Activated CD8-positive, alpha-beta memory T cell treated with anti-CD3 and anti-CD28 coated beads for 36 hours (primary cell): ENCODE results near the gene HAS3. TPM values are rescaled to one million over a fixed set of nuclear protein-coding genes. Genes with fewer than 3 reads are reported as not detected.
"Not testable (repeated sequence)": the region's sequence is repeated elsewhere in the genome, so short reads cannot be mapped to it uniquely, and the experiment has no call there.

Experiments used
- CTCF ChIA-PET: fragments of 350-600 bp; sonication (Branson Sonifier 250); formaldehyde crosslinking; loops from one replicate; lab custom pipeline; 2021; ENCODE audit warnings: antibody characterized with exemption; lab: Charles Lee
- POLR2A ChIA-PET: fragments of 350-600 bp; sonication (Branson Sonifier 250); formaldehyde crosslinking; loops from one replicate; lab custom pipeline; 2021; ENCODE audit warnings: antibody characterized with exemption; lab: Charles Lee
- total RNA-seq, 2 experiments: library from RNA; stranded (reverse); gene quantifications; one replicate each; pipeline ENCODE4 v1.2.3, GENCODE V29; 2021

The HAS3 gene
- total RNA-seq, 2 experiments from 2014 or later: 0.23 to 0.48 TPM

DNA sequence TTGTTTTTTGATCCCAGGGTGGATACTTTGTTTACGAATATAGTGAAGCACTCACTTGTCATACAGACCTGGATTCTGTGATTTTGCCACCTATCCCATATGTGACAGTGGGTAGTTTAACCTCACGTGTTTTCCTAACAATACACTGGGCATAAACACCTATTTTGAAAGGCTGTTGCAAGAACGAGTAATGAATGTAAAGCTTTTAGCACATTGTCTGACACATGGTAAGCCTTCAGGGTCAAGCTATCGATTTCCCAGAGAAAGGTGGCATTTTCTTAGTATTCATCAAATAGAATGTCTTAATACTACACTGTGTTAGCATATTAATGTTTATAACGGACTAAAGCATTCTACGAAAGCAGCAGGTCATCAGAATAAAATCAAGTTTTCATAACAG is 25.0 kb downstream of the HAS3 start:
- CTCF ChIA-PET: interaction anchor here (0.9 kb wide), 1 partner anchor 602 kb away, joined by 3 read pairs; no protein-coding TSS in a partner anchor
- POLR2A ChIA-PET: interaction anchor here (0.5 to 0.6 kb wide), 2 partner anchors 38 to 360 kb away, joined by 3 read pairs; no protein-coding TSS in a partner anchor

DNA sequence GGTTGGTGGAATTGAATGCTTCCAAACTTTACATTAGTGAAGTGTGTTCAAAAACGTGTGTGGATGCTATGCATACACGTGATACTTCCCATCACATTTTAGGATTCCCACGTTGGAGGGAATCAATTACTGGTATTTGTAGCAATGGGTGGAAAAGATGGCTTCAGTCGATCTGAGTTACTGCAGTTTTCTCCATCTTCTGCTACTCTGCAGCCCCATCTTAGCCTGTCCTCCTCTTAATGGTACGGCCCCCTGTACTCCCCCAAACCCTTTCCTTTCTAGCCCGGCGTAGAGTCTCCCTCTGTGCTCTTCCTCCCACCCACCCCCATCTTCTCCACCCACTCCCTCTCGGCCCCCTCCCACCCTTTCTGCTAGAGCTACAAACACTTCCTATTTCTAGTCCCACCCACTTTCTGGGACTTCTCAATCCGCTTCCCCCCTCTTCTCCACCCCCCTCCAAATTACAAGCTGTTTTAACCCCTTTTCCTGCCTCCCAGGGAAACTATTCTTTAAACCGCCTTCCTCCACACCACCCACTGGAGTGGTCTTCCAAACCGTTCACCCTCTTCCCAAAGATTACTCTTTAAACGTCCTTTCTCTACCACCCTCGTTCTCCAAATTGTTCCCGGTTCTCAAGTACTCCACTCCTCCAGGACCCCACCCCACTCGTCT is 25.9 kb downstream of the HAS3 start:
- CTCF ChIA-PET: no interaction called here
- POLR2A ChIA-PET: no interaction called here

DNA sequence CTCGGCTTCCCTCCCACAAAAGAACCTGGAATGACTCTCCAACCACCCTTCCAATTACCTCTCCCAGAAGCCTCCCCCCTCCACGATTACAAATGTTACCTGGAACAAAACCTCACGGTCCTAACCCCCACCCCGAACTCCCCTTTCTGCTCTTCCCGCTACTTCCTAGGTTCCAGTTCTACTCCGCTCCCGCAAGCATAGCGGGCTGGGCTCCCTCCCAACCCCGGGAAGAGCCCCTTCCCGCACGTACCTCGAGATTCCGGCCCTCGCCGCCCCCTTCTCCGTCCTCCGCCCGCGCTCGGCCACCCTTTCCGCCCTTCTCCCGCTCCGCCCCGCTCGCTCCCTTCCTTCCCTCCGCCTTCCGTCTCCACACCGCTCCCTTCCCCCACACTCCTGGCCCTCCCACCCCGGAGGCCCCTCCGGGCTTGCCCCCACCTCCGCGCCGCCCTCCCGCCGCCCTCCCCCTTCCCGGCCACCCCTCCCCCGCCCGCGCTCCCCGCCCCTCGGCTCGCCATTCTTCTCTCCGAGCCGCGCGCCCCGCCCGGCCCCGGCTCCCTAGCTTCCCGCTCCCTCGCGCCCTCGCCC is 26.5 kb downstream of the HAS3 start:
- POLR2A ChIA-PET: interaction anchor here (0.5 to 1.2 kb wide), 2 partner anchors 192 to 288 kb away, joined by 3 to 5 read pairs; no protein-coding TSS in a partner anchor
- CTCF ChIA-PET: interaction anchor here (0.6 to 1.6 kb wide), 3 partner anchors 8 to 153 kb away, joined by 3 to 5 read pairs (median 4); no protein-coding TSS in a partner anchor

DNA sequence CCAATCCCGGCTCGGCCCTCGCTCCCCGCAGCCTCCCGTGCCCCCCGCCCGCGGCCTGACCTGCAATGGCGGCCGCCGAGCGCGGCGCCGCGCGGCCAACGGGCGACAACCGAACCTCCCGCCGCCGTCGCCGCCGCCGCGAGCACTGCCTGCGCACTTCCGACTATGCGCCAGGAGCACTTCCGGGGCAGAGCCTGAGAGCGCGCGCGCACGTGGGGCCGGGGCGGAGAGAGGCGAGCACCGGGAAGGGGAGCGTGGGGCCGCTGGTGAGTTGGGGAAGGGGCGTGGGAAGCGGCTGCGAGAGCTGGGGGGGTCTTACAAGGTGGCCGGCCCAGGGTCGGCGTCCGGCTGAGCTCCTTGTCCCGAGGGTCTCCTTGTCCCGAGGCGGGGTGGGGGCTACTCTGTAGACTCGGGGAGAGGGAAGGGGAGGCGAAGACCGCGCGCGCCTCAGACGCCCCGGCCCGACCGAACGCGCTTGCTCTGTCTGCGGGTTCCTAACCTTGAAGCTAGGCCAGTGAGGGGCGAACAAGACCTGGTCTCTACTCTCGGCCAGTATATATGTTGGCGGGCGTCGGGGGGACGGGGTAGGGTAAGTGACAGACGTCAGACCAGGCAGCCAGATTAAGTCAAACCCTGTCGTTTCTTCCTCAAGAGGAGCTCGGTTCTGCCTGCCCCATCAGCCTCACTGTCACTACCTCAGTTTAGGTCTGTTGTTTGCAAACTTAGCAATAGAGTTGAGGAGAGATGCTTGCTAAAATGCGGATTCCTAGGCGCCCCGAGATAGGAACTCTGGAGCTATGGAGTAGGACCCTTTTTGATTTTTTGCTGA is 27.2 kb downstream of the HAS3 start, which contains the start of the genes CHTF8 and UTP4:
TSS of gene CHTF8 (minus strand) at position 165 of the 829 bp plus-strand sequence. CDS start 11,130 bp downstream, outside the sequence.
TSS of gene UTP4 (plus strand) at position 226 of the 829 bp plus-strand sequence. CDS start 811 bp downstream, outside the sequence.
- POLR2A ChIA-PET: interaction anchor here (0.5 to 1.3 kb wide), 9 partner anchors 14 to 1116 kb away, joined by 3 to 6 read pairs (median 4); no protein-coding TSS in a partner anchor

DNA sequence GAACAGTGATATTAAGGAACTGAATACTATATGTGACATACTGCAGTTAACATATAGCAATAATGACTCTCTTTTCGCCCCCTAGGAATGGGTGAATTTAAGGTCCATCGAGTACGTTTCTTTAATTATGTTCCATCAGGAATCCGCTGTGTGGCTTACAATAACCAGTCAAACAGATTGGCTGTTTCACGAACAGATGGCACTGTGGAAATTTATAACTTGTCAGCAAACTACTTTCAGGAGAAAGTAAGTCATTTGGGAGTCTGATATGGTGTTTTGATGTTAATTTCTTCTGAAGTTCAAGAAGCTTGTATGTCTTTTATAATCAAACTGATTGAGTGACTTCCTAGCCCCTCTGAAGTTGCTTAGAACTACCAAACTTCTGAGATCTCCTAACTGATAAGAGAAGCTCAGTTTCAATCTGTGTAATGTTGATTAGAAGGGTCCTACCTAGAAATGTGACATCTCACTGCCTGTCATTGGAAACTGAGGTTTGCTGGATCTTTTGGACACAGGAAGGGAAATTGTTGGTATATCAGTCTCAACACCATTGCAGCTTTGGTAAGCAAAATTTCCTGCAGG is 28.0 kb downstream of the HAS3 start:
- ChIA-PET CTCF (interaction anchor here (0.6 to 1.6 kb wide), 7 partner anchors 10 to 154 kb away, joined by 3 to 5 read pairs (median 3); no protein-coding TSS in a partner anchor), POLR2A (interaction anchor here (0.5 to 1.3 kb wide), 5 partner anchors 20 to 289 kb away, joined by 3 to 6 read pairs (median 3); no protein-coding TSS in a partner anchor)

More for the DNA sequence above, 27.2 kb downstream of the HAS3 start, which contains the start of the genes CHTF8 and UTP4:
- CTCF ChIA-PET: interaction anchor here (0.6 to 1.6 kb wide), 6 partner anchors 9 to 155 kb away, joined by 3 to 5 read pairs (median 4); no protein-coding TSS in a partner anchor

DNA sequence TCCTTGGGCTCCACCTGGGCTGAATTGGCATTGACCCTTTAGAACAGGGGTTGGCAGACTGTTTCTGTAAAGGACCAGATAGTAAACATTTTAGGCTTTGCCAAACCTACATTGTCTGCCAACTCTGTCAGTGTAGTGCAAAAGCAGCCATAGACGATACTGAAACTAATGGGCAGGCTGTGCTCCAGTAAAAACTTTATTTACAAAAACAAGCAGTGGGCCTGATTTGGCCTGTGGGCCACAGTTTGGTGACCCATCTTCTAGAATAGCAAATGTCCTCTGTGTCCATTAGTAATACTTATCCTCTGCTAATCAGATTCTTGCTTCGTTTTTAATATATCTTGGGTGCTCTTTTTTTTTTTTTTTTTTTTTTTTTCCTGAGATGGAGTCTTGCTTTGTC is 33.2 kb downstream of the HAS3 start:
- ChIA-PET POLR2A (no interaction called here), CTCF (no interaction called here)

DNA sequence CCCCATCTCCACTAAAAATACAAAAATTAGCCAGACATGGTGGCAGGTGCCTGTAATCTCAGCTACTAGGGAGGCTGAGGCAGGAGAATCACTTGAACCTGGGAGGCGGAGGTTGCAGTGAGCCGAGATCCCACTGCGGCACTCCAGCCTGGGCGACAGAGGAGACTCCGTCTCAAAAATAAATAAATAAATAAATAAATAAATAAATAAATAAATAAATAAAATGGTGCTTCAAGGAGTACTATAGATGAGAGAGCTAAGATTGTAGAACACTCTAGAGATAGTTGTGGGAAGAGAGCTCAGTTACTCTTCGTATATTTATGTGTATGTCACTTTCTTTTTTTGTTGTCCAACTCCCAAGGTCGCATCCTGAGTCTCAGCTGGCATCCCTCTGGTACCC is 34.0 kb downstream of the HAS3 start:
- POLR2A ChIA-PET, CTCF ChIA-PET: not testable (repeated sequence)

DNA sequence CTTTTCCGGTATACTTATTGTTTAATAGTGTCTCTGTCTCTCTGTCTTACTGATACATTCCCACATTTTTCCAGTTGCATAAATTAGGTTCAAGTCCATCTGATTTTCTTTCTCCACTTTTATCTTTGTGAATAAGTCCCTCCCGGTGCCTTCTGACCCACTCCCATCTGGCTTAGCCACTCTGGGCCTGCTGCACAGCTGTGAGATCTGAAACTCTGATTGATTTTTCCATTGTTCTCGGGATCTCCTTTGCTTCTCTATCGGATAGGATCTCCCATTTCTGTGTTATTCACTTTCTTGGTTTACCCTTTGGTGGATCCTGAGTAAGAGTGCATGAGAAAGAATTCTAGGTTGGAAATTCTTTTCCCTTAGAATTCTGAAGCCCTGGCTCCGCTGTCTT is 35.6 kb downstream of the HAS3 start:
- POLR2A ChIA-PET: no interaction called here
- CTCF ChIA-PET: no interaction called here

DNA sequence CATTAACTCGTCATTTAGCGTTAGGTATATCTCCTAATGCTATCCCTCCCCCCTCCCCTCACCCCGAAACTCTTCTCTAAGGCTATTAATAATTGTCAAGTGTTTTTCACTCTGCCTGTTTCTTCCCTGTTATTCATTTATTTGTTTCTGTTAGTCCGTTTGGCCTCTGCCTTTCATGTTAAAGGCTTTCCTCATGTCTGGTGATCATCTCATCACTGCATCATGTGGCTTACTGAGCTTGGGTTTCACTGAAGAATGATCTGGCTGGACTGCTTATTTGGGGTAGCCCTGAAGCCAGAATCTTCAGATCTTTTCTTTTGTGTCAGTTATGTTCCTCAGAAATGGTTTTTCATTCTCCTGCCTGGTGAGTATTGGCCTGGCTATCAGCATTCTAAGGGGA is 36.5 kb downstream of the HAS3 start:
- ChIA-PET POLR2A (no interaction called here), CTCF (no interaction called here)

DNA sequence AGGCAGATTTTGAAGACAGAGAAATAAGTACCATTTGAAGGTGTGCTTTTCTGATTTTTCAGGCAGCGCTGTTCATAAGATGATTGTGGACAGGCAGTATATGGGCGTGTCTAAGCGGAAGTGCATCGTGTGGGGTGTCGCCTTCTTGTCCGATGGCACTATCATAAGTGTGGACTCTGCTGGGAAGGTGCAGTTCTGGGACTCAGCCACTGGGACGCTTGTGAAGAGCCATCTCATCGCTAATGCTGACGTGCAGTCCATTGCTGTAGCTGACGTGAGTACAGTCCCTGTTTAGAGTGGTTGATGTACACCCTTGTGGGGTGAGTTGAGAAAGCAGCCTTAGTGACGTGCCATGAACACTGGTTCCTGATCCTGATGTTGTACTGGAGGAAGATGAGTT is 37.7 kb downstream of the HAS3 start:
- ChIA-PET CTCF (no interaction called here), POLR2A (no interaction called here)

DNA sequence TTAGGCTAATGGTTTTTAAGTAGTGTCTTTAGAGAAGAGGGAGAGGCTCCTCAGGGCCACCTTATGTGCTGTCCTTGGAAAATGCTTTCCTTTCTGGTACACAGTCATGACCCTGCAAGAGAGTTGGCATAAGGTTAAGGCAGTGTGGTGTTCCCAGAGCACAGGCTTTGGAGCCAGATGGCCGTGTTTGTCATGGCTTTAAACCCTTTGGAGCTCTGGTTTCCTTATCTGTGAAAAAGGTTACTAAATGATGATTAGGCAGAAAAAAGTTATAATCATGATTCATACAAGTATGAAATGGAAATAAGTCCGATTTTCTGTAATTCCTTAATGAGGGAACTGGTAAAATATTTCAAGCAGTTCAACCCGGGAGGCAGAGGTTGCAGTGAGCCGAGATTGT is 40.2 kb downstream of the HAS3 start:
- POLR2A ChIA-PET: interaction anchor here (0.7 kb wide), 1 partner anchor 13 kb away, joined by 4 read pairs; no protein-coding TSS in a partner anchor
- CTCF ChIA-PET: interaction anchor here (0.7 kb wide), 1 partner anchor 31 kb away, joined by 3 read pairs; no protein-coding TSS in a partner anchor

DNA sequence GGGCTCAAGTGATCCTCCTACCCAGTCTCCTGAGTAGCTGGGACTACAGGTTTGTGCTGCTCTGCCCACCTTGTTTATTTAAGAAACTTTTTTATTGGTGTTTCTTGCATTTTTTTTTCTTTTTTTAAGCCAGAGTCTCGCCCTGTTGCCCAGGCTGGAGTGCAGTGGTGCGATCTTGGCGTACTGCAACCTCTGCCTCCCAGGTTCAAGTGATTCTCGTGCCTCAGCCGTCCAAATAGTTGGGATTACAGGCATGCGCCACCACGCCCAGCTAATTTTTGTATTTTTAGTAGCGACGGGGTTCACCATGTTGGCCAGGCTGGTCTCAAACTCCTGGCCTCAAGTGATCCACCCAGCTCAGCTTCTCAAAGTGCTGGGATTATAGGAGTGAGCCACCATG is 44.2 kb downstream of the HAS3 start:
- ChIA-PET POLR2A (interaction anchor here (0.6 to 0.9 kb wide), 2 partner anchors 18 to 162 kb away, joined by 4 read pairs; no protein-coding TSS in a partner anchor), CTCF (interaction anchor here (1.6 to 2.1 kb wide), 3 partner anchors 17 to 40 kb away, joined by 6 to 8 read pairs (median 6); no protein-coding TSS in a partner anchor)

DNA sequence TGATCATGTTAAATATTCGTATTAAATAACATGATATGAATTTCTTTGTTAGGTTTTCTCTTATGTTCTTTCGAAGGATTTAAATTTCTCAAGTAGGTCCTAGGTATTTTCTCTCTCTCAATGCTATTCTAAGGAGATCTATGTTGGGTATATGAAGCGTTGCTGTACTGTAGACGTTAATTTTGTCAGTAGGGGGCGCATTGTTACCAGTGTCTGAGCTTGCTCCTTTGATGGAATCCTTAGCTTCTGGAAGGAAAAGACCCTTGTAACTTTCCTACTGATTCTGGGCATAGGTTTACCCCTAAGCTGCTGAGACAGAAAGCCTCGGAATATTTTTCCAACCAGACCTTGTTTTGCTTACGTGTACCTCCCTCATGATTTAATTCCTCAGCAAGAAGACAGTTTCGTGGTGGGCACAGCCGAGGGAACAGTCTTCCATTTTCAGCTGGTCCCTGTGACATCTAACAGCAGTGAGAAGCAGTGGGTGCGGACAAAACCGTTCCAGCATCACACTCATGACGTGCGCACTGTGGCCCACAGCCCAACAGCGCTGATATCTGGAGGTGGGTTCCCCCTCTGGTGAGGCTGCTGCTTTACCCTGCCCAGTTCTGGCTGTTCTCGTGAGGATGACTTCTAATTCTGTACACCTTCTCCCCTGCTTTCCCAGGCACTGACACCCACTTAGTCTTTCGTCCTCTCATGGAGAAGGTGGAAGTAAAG is 44.9 kb downstream of the HAS3 start:
- CTCF ChIA-PET: interaction anchor here (0.6 to 2.1 kb wide), 6 partner anchors 14 to 215 kb away, joined by 3 to 8 read pairs (median 6); no protein-coding TSS in a partner anchor
- POLR2A ChIA-PET: interaction anchor here (0.6 to 0.9 kb wide), 2 partner anchors 162 to 228 kb away, joined by 3 to 4 read pairs; no protein-coding TSS in a partner anchor

DNA sequence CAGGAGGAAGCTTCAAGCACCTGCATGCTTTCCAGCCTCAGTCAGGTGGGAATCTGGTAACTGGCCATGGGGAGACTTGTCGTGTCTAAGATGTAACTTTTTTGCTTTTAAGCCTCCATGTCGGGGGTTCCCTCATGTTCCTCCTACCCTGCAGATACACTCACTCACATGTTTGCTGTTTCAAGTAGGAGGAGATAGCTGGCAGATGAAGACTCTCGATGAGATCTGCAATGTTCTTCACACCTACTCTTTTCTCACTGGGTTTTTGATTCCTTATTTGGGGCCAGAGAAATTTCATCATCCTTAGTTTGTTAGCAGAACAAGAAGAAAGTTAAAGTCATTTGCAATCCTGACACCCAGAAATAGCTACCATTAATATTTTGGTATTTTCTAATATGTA is 51.7 kb downstream of the HAS3 start:
- CTCF ChIA-PET: interaction anchor here (1.4 to 1.7 kb wide), 3 partner anchors 9 to 21 kb away, joined by 3 to 8 read pairs (median 4); no protein-coding TSS in a partner anchor
- POLR2A ChIA-PET: interaction anchor here (0.5 kb wide), 1 partner anchor 31 kb away, joined by 4 read pairs; no protein-coding TSS in a partner anchor

DNA sequence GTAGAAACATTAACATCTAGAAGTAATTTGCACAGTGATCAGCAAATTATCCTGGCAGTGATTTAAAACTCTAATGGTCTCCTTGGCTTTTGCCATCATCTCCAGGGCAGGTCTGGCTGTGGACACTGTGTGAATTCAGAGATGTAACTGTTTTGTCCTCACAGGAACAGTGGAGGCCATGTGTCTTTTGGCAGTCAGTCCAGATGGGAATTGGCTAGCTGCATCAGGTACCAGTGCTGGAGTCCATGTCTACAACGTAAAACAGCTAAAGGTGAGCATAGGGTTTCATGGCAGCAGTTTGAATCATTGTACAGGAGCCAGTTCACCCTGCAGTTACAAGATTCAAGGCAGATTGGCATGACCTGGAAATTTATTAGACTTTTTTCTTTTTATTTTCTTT is 54.7 kb downstream of the HAS3 start:
- ChIA-PET CTCF (no interaction called here), POLR2A (no interaction called here)

DNA sequence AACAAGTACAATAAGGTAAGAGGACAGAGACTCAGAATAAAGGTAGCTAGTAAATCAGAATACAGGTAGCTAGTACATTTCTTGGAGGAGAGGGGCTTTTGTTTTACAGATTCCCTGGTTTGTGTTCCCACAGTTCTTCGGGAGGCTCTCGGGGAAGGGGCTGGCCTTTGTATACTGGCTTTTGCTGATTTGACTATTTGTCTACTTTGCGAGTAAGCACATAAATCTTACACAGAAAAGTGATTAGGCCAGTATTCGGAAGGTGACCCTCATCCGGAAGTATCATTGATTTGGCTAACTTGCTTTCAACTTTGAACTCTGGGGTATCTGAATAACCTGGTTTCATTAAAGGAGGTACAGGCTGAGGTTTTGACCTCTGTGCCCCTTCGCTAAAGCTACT is 60.1 kb downstream of the HAS3 start:
- ChIA-PET POLR2A (interaction anchor here (1.7 kb wide), 1 partner anchor 21 kb away, joined by 21 read pairs; the partner anchor contains the start of gene SNTB2), CTCF (interaction anchor here (0.6 to 2.2 kb wide), 6 partner anchors 13 to 152 kb away, joined by 3 to 10 read pairs (median 6); partner anchors contain the start of gene SNTB2)

DNA sequence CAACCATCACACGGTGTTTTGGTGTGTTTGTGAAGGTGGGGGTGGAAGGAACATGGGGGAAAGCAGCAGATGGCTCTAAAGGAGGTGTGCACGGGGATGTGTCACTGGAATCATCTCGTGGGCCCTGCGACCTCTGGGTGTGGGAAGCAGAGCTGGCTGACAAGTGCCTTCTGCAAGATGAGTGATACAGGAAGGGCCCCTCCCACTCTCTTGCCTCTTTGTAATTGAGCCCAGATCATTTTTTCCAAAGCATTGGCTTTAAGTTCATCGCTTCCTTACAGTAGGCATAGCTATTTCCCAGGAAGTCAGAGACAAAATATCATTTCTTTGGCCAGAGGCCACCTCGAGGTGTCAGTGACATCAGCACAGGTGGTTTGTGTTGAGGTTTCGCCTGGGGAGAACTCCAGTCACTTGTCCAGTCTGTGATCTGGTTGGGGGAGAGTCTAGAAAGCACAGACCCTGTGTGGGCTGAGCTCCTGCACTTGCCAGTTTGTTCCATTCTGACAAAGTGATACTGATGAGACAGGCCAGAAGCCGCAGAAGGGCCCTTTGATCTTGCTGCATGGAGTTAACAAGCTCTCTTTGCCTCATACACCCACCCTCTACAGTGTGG is 60.9 kb downstream of the HAS3 start:
- POLR2A ChIA-PET: interaction anchor here (0.6 to 1.7 kb wide), 5 partner anchors 20 to 257 kb away, joined by 4 to 21 read pairs (median 6); partner anchors contain the start of gene SNTB2
- CTCF ChIA-PET: interaction anchor here (0.6 to 2.2 kb wide), 8 partner anchors 9 to 153 kb away, joined by 3 to 10 read pairs (median 6); partner anchors contain the start of gene SNTB2
